Globus pallidus (tissue), 1 donor: ENCODE data around the gene CAPN8.

Experiments used
- DNase-seq: peaks from one replicate; pipeline ENCODE4 v3.0.0-alpha.2; 2015; ENCODE audit warnings: low spot score

CAPN8 gene

DNA sequence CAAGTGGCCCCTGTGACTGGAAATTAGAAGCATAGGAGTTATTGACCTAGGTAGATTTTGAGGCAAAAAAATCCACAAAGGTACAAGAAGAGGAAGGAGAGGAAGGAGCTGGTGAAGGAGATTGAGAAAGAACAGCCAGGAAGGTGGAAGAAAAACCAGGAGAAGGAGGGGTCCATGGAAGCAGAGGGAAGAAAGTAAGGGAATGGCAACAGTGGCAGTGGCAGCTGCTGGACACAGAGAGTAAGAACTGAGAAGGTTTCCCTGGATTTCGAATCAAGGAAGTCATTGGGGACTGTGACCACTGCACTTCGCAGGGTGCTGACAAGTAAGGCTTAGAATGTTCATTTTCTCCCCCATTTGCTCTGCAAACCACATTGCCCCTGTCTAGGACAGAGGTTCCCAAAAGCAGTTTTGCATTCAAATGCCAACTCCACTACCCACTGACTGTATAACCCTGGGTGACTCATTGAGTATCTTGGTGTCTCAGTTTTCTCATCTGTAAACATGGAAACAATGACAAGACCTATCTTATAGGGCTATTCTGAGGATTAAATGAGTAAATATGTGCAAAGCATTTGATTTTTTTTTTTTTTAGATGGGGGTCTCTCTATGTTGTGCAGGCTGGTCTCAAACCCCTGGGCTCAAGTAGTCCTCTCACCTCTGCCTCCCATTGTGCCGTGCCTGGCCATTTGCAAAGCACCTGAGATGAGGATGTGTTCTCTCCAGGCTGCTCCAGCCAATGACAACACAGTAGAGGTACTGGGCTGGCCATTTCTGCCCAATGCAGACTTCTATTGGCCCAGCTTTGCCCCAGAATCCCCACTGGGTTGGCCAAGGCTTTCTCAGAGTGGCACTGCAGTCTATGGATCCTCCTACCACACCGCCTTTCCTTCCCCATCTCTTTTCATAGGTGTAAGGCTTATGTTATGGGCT is 37.5 kb upstream of the CAPN8 start:
- DNase-seq: no peak

DNA sequence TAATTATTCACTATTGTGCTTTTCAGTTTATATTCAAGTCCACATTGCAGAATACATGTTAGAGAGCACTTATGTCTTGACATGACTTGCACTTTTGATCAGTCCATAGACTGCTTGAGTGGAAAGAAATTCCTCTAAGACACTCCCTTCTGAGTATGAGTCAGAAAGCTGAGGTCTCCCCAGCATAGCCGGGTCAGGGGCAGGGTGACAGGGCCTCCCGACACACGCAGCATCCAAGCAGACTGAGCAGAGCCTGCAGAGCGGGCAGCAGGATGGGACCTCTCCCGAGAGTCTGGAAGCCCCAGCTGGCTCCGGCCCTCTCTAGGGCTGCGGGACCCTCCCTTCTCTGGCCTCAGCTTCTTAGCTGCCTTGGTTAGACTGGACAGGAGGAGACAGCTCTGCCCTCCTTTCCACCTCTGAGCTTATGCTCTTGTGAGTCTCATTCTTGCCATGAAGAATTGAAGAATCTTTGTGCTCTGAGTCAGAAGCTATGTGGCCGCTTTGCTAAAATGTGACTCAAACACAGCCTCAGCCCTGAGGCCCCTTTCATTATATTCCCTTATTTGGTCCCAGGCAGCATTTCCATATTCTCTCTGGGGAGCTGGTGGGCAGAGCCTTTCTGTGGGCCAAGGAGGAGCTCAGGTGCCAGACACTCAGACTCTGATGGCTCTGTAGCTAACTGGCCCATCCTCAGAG is 35.6 kb upstream of the CAPN8 start:
- no peak for DNase-seq

- no peak for DNase-seq
Measured at GRCh38 chr1:223700388-223700918, 35.0 kb upstream of the CAPN8 start.

DNA sequence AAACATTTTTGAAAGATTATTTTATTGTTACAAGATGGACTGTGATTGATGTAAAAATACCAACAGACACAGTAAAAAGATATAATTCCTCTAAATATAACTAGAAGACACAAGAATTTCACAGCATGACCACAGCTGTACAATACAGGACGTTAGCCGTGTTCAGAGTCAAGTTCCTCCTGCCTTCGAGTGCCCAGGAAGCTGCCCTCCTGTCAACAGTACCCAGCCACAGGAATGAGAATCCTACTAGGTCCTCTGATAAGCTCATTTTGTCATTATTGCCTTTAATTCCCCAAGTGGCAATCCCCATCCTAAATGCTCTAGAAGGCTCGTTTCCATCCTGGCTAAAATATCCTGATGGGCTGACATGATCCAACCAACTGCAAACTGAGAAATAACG is 30.4 kb upstream of the CAPN8 start:
- no peak for DNase-seq

DNA sequence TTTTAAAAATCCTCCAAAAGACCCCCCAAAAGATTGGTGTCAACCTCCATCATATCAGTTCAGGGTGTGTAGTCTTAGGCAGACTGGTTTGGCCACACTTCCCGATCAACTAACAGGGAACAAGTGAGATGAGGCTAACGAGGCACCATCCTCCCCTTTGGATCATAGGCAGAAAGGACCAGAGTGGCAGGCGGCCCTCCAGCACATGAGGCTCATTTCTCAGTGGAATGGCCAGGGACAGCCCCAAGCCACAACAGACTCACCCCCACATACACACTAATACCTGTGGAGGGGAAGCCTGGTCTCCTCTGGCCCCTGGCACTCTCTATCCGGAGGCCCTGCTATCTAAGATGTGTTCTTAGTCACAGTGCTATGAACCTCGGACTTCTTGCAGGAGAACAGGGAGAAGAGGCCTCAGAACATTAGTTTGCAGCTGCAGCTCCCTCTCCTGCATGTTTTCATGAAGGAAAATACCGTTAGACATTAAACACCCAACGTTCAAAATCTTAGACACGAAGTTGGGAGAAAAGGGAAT is 29.6 kb upstream of the CAPN8 start:
- DNase-seq: no peak

DNA sequence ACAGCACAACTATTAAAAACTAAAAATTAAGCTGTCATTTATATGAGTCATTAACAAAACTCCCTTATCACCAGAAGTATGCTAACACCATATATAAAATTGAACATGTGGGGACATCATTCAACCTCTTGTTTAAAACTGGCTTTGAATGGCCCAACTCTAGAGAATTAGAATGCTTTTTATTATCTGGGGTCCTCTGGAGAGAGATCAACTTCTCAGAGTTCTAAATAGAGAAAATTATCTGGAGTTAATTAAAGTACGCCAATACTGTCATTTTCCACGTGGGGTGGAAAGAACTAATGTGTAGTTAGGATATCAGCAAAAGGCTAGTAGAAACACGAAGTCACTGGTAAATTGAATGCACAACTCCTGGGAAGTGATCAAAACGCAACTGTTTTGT is 25.6 kb upstream of the CAPN8 start:
- no peak for DNase-seq

- no peak for DNase-seq
Measured at GRCh38 chr1:223684488-223684792, 18.9 kb upstream of the CAPN8 start.

DNA sequence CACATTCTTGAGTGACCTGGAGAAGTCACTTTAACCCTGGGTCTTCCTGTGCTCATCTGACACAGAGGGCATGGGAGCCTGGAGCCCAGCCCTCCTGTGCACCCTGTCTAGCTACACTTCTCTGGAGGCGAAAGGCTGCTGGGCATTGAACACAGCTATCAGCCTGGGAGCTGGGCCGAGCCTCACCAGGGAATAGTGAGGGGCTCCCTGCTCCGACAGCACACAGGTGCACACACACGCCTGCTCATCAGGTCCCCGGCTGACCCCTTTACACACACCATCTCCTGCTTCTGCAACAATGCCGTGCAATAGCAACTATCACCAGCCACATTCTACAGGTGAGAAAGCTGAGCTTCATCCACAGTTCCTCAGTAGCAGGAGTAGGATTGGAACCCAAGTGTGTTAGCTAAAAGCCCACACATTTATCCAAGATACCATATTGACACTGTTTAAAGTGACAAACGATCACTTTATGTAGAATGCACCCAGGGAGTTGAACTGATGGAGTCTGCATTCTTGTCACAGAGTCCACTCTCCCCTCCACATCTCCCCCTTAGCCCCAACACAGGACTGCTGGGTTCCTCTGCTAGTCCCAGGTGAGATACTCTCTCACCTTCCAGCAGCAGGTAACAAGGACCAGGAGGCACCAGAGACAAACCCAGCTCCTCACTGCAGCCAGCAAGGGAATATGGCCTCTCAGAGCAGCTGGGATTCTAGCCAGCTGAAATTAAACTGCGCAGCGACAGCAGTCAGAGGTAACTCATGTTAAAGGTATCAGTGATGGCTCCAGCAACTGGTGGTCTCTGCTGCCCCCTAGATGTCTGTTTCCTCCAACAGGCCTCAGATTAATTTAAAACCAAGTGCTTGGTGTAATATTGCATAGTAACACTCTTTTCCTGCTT is 18.3 kb upstream of the CAPN8 start:
- no peak for DNase-seq

- no peak for DNase-seq
Measured at GRCh38 chr1:223682502-223682901, 17.0 kb upstream of the CAPN8 start.

DNA sequence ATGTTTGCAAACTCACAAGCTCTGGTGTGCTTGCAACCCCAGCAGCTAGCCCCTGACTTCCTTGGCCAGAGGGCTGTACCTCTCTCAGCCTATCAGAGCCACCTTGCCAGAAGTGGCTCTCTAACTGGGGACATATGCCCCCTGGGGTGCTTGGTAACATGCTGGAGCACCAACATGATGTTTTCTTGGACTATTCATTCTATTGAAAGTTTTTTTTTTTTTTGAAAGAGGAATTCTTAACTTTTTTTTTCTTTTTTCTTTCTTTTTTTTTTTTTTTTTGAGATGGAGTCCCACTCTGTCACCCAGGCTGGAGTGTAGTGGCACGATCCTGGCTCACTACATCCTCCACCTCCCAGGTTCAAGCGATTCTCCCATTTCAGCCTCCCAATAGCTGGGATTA is 14.7 kb upstream of the CAPN8 start:
- DNase-seq: no peak

GRCh38 chr1:223678841-223679240 is 13.3 kb upstream of the CAPN8 start:
- no peak for DNase-seq

- no peak for DNase-seq
Measured at GRCh38 chr1:223674119-223674890, 8.8 kb upstream of the CAPN8 start.

GRCh38 chr1:223670458-223671159 is 5.1 kb upstream of the CAPN8 start:
- DNase-seq: no peak

DNA sequence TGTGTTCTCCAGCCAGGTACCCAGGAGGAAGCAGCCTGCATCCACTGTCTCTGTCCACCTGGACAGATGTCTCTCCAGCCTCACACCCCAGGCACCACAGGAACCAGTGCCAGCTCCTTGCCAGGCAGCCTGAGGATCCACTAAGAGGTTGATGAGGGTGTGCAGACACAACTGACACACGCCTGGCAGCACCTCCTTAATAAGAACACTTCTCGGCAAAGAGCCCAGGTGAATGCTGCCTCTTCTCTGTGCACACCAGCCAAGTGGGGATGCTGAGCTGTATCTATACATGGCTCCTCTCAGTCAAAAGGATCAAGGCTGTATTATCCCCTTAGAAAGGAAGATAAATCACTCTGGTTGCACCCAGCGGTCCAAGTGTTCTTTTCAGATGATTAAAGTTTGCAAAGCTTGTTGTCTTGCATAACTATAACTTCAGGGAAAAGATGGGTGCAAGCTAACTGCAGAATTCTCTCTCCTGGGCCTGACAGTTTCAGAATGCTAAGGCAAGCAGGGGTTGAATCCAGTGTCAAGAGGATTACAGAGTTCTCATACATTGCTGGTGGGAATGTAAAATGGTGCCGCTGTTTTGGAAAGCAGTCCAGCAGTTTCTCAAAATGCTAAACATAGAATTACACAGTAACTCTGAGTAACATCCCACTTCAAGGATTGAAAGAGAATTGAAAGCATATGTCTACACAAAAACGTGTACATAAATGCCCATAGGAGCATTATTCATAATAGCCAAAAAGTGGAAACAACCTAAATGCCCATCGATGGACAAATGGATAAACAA is 3.7 kb upstream of the CAPN8 start:
- no peak for DNase-seq

- no peak for DNase-seq
Measured at GRCh38 chr1:223667484-223668182, 2.1 kb upstream of the CAPN8 start.

GRCh38 chr1:223664106-223664505 is 1.4 kb downstream of the CAPN8 start:
- no peak for DNase-seq

DNA sequence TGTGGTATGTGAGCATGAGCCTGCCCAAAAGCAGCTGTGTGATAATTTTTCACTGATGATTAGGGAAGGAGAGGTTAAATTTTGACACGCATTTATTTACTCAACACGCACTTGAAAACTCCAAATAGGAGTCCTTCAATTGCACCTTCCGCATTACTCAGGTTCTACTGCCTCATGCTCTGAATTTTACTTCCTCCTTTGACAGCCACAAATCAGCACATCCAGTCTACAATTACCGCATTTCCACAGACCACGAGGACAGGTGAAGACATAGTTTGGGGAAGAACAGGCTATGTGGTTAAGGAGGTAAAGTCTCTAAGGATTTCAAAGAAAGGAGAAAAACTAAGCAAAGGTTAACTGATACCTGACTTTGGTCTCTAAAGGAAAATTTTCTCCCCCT is 2.6 kb downstream of the CAPN8 start:
- no peak for DNase-seq

DNA sequence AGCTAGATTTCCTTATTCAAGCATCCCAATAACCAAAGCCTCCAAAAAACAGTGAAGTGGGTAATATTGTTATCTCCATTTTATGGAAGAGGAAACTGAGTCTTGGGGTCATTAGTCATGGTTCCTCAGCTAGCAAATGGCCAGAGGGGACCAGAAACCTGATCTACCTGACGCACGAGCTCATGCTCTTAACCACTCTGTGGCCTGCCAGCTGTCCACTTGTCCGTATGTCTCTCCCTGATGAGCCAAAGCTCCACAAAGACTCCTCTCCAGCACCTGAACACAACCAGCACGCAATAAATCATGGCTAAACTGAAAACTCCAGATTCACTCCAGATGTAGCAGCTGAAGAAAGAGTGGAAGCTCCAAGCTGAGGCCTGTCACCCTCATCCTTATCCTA is 5.8 kb downstream of the CAPN8 start:
- DNase-seq: no peak

DNA sequence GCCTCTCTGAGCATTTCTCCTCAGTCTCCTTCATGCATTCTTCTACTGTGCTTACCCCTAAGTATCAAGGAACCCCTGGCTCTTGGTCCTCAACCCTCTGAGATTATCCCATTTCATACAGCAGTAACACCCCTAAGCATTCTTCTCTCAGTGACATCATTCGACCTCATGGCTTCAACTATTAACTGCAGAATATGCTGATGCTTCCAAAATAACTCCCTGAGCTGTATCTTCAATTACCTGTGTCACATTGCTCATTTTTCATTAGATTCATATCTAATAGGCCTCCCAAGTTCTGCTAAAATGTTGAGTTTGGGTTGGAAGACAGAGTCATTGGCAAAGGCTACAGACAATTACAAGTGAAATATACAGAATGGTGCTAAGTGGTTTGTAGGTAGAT is 7.5 kb downstream of the CAPN8 start:
- DNase-seq: no peak
